HCT116 (cell line): ENCODE data around the gene SOS1.

Experiments
- CTCF ChIP-seq, 3 experiments: fragments of 200-600 bp in 1 of 3; sonication (generic) in 1 of 3; IDR thresholded peaks in 2 of 3; conservative IDR thresholded peaks in 1 of 3; 2 replicates each; pipeline ENCODE4 v1.5.1; 2012 to 2017; ENCODE audit warnings: low read depth in 2 of 3, low read length in 2 of 3, antibody characterized with exemption in 1 of 3, borderline replicate concordance in 1 of 3, control low read depth in 1 of 3, mild to moderate bottlenecking in 1 of 3, mixed read lengths in 1 of 3, mixed run types in 1 of 3, moderate library complexity in 1 of 3; ENCODE audit not compliant: insufficient read depth in 1 of 3
- FOSL1 ChIP-seq: IDR thresholded peaks from 2 replicates; pipeline ENCODE4 v1.6.1; 2012; ENCODE audit warnings: low read depth
- JUND ChIP-seq: IDR thresholded peaks from 2 replicates; pipeline ENCODE4 v1.6.1; 2012
- RAD21 ChIP-seq: IDR thresholded peaks from 2 replicates; pipeline ENCODE4 v1.6.1; 2012; ENCODE audit warnings: low read depth, mild to moderate bottlenecking

- TF ChIP-seq CTCF (IDR thresholded peaks at IDR 0.05 in 2 of 3, conservative IDR thresholded peaks at IDR 0.05 in 1 of 3; ENCODE audit: borderline replicate concordance in 1 of 3, insufficient read depth in 1 of 3, low read depth in 2 of 3, low read length in 2 of 3) (peak; percentile 43 to 78 (median 76); a peak in 5 of 6 replicates), RAD21 (peak; percentile 83), FOSL1 (no peak), JUND (no peak)
These were observed 61.4 kb downstream of the SOS1 start for GRCh38 chr2:39059366-39059952.
